ENCODE data around the gene NT5DC4.

The NT5DC4 gene

GRCh38 chr2:112787729-112788393, 67.0 kb downstream of the NT5DC4 start:
- Histone ChIP-seq H3K79me2 (ENCODE audit: control insufficient read depth, low read length) (no peaks in the 10 kb centered on the region), H4K20me1 (ENCODE audit: control insufficient read depth, insufficient read depth, low read depth, low read length) (no peaks in the 10 kb centered on the region), H3K36me3 (ENCODE audit: control insufficient read depth, low read length) (no peaks in the 10 kb centered on the region), H3K4me1 (ENCODE audit: control insufficient read depth, low read length) (peaks cover 7% of the 10 kb centered on the region), H3K9me3 (ENCODE audit: control insufficient read depth, insufficient read depth, low read length) (no peaks in the 10 kb centered on the region), H3K27ac (ENCODE audit: low read depth, low read length) (no peak overlapping the region), H3K4me3 (ENCODE audit: low read length) (no peak overlapping the region), H3K4me2 (ENCODE audit: low read length) (no peak overlapping the region), H3K9me2 (replicated peaks; ENCODE audit: control insufficient read depth, low read length) (no peaks in the 10 kb centered on the region), H3K27me3 (ENCODE audit: control insufficient read depth, low read length) (no peaks in the 10 kb centered on the region), H3F3A (ENCODE audit: control insufficient read depth, insufficient read depth) (no peaks in the 10 kb centered on the region)
- no peak for TF ChIP-seq CTCF (IDR thresholded peaks at IDR 0.05; ENCODE audit: low read depth, low read length, poor library complexity, severe bottlenecking)
- TF ChIP-seq EZH2phosphoT487 (IDR thresholded peaks at IDR 0.05; ENCODE audit: borderline replicate concordance, low read length), result no peak

- Histone ChIP-seq H3K79me2 (ENCODE audit: control insufficient read depth, low read length) (no peaks in the 10 kb centered on the region), H3K9me3 (ENCODE audit: control insufficient read depth, insufficient read depth, low read length) (no peaks in the 10 kb centered on the region), H3K4me2 (ENCODE audit: low read length) (no peak overlapping the region), H3F3A (ENCODE audit: control insufficient read depth, insufficient read depth) (no peaks in the 10 kb centered on the region), H4K20me1 (ENCODE audit: control insufficient read depth, insufficient read depth, low read depth, low read length) (no peaks in the 10 kb centered on the region), H3K4me3 (ENCODE audit: low read length) (no peak overlapping the region), H3K27me3 (ENCODE audit: control insufficient read depth, low read length) (no peaks in the 10 kb centered on the region), H3K4me1 (ENCODE audit: control insufficient read depth, low read length) (peaks cover 7% of the 10 kb centered on the region), H3K36me3 (ENCODE audit: control insufficient read depth, low read length) (no peaks in the 10 kb centered on the region), H3K27ac (ENCODE audit: low read depth, low read length) (no peak overlapping the region), H3K9me2 (replicated peaks; ENCODE audit: control insufficient read depth, low read length) (no peaks in the 10 kb centered on the region)
- TF ChIP-seq EZH2phosphoT487 (IDR thresholded peaks at IDR 0.05; ENCODE audit: borderline replicate concordance, low read length) (no peak), CTCF (IDR thresholded peaks at IDR 0.05; ENCODE audit: low read depth, low read length, poor library complexity, severe bottlenecking) (no peak)
Observed at GRCh38 chr2:112788653-112789052, 67.8 kb downstream of the NT5DC4 start.

All from DOHH2 (cell line).